NAMALWA (cell line): ENCODE data around the gene NPFF.
"Not testable (repeated sequence)": the region's sequence is repeated elsewhere in the genome, so short reads cannot be mapped to it uniquely, and the experiment has no call there.

Source experiments
- DNase-seq: peaks from one replicate; pipeline ENCODE4 v3.0.0-alpha.2; 2015; ENCODE audit warnings: low spot score

The NPFF gene

GRCh38 chr12:53506881-53507602 lies at the start of gene NPFF:
Gene NPFF, minus strand, starts transcription at chr12:53507484. Its CDS starts 10 bp downstream, at chr12:53507474.
- no peak for DNase-seq

GRCh38 chr12:53552361-53553327 lies 45.4 kb upstream of the NPFF start:
- DNase-seq: no peak

GRCh38 chr12:53551889-53552291 lies 44.6 kb upstream of the NPFF start:
- no peak for DNase-seq

GRCh38 chr12:53550595-53550994 lies 43.3 kb upstream of the NPFF start:
- DNase-seq: no peak

- not testable (repeated sequence) for DNase-seq
Observed at GRCh38 chr12:53550131-53550530, 42.8 kb upstream of the NPFF start.

GRCh38 chr12:53548354-53548753 lies 41.1 kb upstream of the NPFF start:
- DNase-seq: not testable (repeated sequence)

GRCh38 chr12:53543539-53543938 lies 36.3 kb upstream of the NPFF start:
- DNase-seq: peak; percentile 85

GRCh38 chr12:53539526-53539925 lies 32.2 kb upstream of the NPFF start:
- no peak for DNase-seq

- DNase-seq: no peak
Observed at GRCh38 chr12:53538209-53538689, 31.0 kb upstream of the NPFF start.

- no peak for DNase-seq
Observed at GRCh38 chr12:53536962-53537361, 29.7 kb upstream of the NPFF start.

- DNase-seq: no peak
Observed at GRCh38 chr12:53533471-53533870, 26.2 kb upstream of the NPFF start.

- no peak for DNase-seq
Observed at GRCh38 chr12:53532524-53533445, 25.5 kb upstream of the NPFF start.

- no peak for DNase-seq
Observed at GRCh38 chr12:53532021-53532420, 24.7 kb upstream of the NPFF start.

- DNase-seq: no peak
Observed at GRCh38 chr12:53530920-53531319, 23.6 kb upstream of the NPFF start.

- DNase-seq: no peak
Observed at GRCh38 chr12:53530061-53530460, 22.8 kb upstream of the NPFF start.

- DNase-seq: no peak
Observed at GRCh38 chr12:53524476-53524875, 17.2 kb upstream of the NPFF start.

- no peak for DNase-seq
Observed at GRCh38 chr12:53523131-53523530, 15.8 kb upstream of the NPFF start.

- no peak for DNase-seq
Observed at GRCh38 chr12:53518381-53518780, 11.1 kb upstream of the NPFF start.

- DNase-seq: no peak
Observed at GRCh38 chr12:53516758-53517455, 9.6 kb upstream of the NPFF start.

GRCh38 chr12:53515291-53515680 lies 8.0 kb upstream of the NPFF start:
- DNase-seq: no peak

- no peak for DNase-seq
Observed at GRCh38 chr12:53514628-53515290, 7.5 kb upstream of the NPFF start.
